KMS-11 (cell line): ENCODE data around the gene FAM81A.
"Not testable (repeated sequence)": the region's sequence is repeated elsewhere in the genome, so short reads cannot be mapped to it uniquely, and the experiment has no call there.

Experiments
- H2AFZ ChIP-seq: fragments of 200-600 bp; sonication (generic); 2 replicates; pipeline ENCODE4 v1.6.1; 2016; ENCODE audit warnings: antibody characterized with exemption, mixed run types, low read depth
- H3K27ac ChIP-seq: fragments of 200-600 bp; sonication (generic); 2 replicates; pipeline ENCODE4 v1.6.1; 2016; ENCODE audit warnings: mild to moderate bottlenecking, mixed run types
- H3K27me3 ChIP-seq: fragments of 200-600 bp; sonication (generic); 2 replicates; pipeline ENCODE4 v1.6.1; 2017; ENCODE audit warnings: mild to moderate bottlenecking, low read depth, mixed run types, moderate library complexity; ENCODE audit not compliant: insufficient read depth
- H3K36me3 ChIP-seq: fragments of 200-600 bp; sonication (generic); 2 replicates; pipeline ENCODE4 v1.6.1; 2017; ENCODE audit warnings: mild to moderate bottlenecking, mixed run types; ENCODE audit not compliant: insufficient read depth
- H3K4me1 ChIP-seq: fragments of 200-600 bp; sonication (generic); 2 replicates; pipeline ENCODE4 v1.6.1; 2016; ENCODE audit warnings: mild to moderate bottlenecking, low read depth, mixed run types; ENCODE audit not compliant: poor library complexity, severe bottlenecking
- H3K4me2 ChIP-seq: fragments of 200-600 bp; sonication (generic); 2 replicates; pipeline ENCODE4 v1.7.0; 2016; ENCODE audit warnings: mild to moderate bottlenecking, mixed run types
- H3K4me3 ChIP-seq: fragments of 200-600 bp; sonication (generic); IDR thresholded peaks from 2 replicates; pipeline ENCODE4 v1.6.1; 2017; ENCODE audit warnings: low read depth, low read length, mixed read lengths; ENCODE audit not compliant: insufficient read depth
- H3K79me2 ChIP-seq: fragments of 200-600 bp; sonication (generic); 2 replicates; pipeline ENCODE4 v1.6.1; 2016; ENCODE audit warnings: low read depth, mixed run types; ENCODE audit not compliant: insufficient read depth
- H3K9ac ChIP-seq: fragments of 200-600 bp; sonication (generic); 2 replicates; pipeline ENCODE4 v1.6.1; 2016; ENCODE audit warnings: mild to moderate bottlenecking, mixed run types
- H4K20me1 ChIP-seq: fragments of 200-600 bp; sonication (generic); 2 replicates; pipeline ENCODE4 v1.6.1; 2016; ENCODE audit warnings: mild to moderate bottlenecking, mixed run types; ENCODE audit not compliant: insufficient read depth
- TF ChIP-seq, protein P1 (sequence below): fragments of 200-600 bp; sonication (generic); conservative IDR thresholded peaks from 2 replicates; pipeline ENCODE4 v1.6.1; 2017; ENCODE audit warnings: low read depth, mild to moderate bottlenecking, antibody characterized with exemption, low read length, moderate library complexity, mixed read lengths

The FAM81A gene

DNA sequence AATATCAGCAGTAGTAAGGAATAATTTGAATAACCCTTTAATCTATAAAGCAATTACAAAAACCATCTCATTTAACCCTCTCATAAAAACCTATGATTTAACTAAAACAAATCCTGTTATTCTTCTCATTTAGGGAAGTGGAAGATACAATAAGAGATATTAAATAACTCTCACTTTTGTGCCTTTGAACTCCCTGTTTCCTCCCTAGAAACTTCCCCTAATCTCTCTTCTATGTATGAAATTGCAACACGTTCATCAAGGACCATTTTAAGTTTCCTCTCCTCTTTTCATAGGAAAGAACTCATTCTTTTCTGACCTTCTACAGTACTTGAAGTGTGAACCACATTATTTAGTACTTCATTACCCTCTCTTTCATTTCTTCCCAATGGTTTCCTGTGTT lies 18.8 kb upstream of the FAM81A start:
- H3K79me2 ChIP-seq: no peaks in the 10 kb centered on the region
- H3K36me3 ChIP-seq: no peaks in the 10 kb centered on the region
- no peak overlapping the region for H3K27ac ChIP-seq
- H3K4me2 ChIP-seq: no peak overlapping the region
- no peaks in the 10 kb centered on the region for H4K20me1 ChIP-seq
- no peak overlapping the region for H3K9ac ChIP-seq
- no peaks in the 10 kb centered on the region for H3K27me3 ChIP-seq
- H3K4me3 ChIP-seq: no peak overlapping the region
- H2AFZ ChIP-seq: no peak overlapping the region
- TF ChIP-seq, protein P1, sequence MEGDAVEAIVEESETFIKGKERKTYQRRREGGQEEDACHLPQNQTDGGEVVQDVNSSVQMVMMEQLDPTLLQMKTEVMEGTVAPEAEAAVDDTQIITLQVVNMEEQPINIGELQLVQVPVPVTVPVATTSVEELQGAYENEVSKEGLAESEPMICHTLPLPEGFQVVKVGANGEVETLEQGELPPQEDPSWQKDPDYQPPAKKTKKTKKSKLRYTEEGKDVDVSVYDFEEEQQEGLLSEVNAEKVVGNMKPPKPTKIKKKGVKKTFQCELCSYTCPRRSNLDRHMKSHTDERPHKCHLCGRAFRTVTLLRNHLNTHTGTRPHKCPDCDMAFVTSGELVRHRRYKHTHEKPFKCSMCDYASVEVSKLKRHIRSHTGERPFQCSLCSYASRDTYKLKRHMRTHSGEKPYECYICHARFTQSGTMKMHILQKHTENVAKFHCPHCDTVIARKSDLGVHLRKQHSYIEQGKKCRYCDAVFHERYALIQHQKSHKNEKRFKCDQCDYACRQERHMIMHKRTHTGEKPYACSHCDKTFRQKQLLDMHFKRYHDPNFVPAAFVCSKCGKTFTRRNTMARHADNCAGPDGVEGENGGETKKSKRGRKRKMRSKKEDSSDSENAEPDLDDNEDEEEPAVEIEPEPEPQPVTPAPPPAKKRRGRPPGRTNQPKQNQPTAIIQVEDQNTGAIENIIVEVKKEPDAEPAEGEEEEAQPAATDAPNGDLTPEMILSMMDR: no peak
- H3K4me1 ChIP-seq: no peaks in the 10 kb centered on the region

DNA sequence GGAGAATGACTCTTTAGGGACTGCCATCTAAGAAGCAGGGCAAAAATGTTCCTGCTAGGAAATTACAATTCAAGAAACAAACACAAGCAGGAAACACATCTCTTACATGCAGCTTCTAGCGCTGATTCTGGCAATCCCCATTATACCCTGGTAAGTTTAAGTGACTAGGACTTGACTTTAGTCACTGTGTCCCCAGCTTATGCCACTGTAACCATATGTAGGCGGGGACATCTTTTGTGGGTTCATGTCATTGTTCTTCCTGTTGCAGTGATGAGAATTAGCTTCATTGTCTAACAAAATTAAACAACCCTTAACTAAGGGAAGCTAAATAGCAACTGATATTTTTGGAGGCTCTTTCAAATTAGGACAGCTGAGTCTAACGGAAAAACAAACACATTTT lies 17.9 kb upstream of the FAM81A start:
- Histone ChIP-seq H3K27ac (no peak overlapping the region), H3K9ac (no peak overlapping the region), H3K4me1 (no peaks in the 10 kb centered on the region), H3K36me3 (no peaks in the 10 kb centered on the region), H3K27me3 (no peaks in the 10 kb centered on the region), H3K4me2 (no peak overlapping the region), H2AFZ (no peak overlapping the region), H3K79me2 (no peaks in the 10 kb centered on the region), H4K20me1 (no peaks in the 10 kb centered on the region), H3K4me3 (no peak overlapping the region)
- TF ChIP-seq, protein P1: no peak

DNA sequence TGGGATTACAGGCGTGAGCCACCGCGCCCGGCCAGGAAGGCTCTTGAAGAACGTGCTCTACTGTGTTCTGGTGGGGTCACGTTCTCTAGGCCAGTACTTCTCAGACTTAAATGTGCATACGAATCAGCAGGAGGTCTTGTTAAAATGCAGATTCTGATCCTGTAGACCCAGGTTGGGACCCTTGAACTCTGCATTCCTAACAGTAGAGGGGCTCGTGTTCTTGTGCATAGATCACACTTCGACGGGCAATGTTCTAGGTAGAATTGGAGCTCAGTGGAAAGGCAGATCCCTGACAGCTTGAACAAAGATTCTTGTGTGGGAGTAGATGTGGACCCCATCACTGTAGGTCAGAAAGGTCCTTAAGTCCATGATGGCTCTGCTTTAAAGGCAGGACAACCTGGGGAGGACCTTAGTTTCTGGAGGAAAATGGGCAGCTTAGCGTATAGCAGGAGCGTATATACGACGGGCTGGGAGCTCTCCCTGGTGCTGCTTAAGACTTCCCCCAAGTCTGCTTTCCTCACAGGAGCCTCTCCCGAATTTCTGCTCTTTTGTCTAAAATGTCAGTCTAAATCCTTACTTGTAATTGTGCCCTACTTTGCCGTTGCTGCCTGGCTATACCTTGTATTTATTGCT lies 16.9 kb upstream of the FAM81A start:
- H3K4me1 ChIP-seq: no peaks in the 10 kb centered on the region
- no peaks in the 10 kb centered on the region for H3K27me3 ChIP-seq
- no peak overlapping the region for H3K4me3 ChIP-seq
- no peak overlapping the region for H3K4me2 ChIP-seq
- H2AFZ ChIP-seq: no peak overlapping the region
- H3K79me2 ChIP-seq: no peaks in the 10 kb centered on the region
- no peaks in the 10 kb centered on the region for H3K36me3 ChIP-seq
- H3K9ac ChIP-seq: no peak overlapping the region
- no peak overlapping the region for H3K27ac ChIP-seq
- no peaks in the 10 kb centered on the region for H4K20me1 ChIP-seq
- TF ChIP-seq, protein P1: no peak

DNA sequence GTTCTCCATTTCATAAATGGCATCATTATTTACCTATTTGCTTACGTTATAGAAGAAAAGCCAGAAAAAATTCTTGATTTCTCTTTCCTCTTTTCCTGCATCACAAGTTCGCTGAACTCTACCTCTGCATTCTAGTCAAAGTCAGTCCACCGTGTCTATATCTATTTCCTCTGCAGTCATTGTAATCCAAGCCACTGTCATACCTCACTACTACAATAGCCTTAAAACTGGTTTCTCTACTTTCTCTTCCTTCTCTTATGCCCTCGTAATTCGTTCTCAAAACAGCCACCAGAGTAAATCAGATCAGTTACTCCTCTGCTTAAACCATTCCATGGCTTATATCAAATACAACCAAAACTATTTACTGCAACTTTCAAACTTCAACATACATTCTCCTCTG lies 13.4 kb upstream of the FAM81A start:
- H3K27me3 ChIP-seq: no peaks in the 10 kb centered on the region
- no peak overlapping the region for H3K9ac ChIP-seq
- TF ChIP-seq, protein P1: no peak
- no peaks in the 10 kb centered on the region for H3K36me3 ChIP-seq
- no peak overlapping the region for H3K27ac ChIP-seq
- H4K20me1 ChIP-seq: no peaks in the 10 kb centered on the region
- H3K4me1 ChIP-seq: no peaks in the 10 kb centered on the region
- no peak overlapping the region for H3K4me2 ChIP-seq
- H2AFZ ChIP-seq: no peak overlapping the region
- H3K79me2 ChIP-seq: no peaks in the 10 kb centered on the region
- no peak overlapping the region for H3K4me3 ChIP-seq

DNA sequence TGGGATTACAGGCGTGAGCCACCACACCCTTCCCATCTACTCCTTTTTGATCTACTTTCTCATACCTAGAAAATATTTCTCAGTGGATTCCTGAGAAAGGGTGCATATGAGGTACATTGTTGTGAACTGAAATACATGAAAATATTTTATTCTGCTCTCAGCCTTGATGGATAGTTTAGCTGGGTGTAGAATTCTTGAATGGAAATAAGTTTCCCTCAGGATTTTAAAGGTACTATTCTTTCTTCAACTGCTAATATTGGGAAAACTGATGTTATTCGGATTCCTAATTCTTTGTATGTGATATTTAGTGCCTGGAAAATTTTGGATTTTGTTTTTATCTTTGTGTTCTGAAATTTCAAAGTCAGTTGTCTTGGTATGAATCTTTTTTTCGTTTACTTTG lies 9.1 kb upstream of the FAM81A start:
- not testable (repeated sequence) for H3K4me2 ChIP-seq, H3K79me2 ChIP-seq, H3K4me1 ChIP-seq, H3K27me3 ChIP-seq, H3K9ac ChIP-seq, H3K36me3 ChIP-seq, H3K27ac ChIP-seq, H4K20me1 ChIP-seq, H3K4me3 ChIP-seq, H2AFZ ChIP-seq
